ENCODE results near the gene STK35. TPM values are rescaled to one million over a fixed set of nuclear protein-coding genes. Genes with fewer than 3 reads are reported as not detected.

Gene STK35
- total RNA-seq, 1 experiment from 2014 or later: 38.4 TPM

DNA sequence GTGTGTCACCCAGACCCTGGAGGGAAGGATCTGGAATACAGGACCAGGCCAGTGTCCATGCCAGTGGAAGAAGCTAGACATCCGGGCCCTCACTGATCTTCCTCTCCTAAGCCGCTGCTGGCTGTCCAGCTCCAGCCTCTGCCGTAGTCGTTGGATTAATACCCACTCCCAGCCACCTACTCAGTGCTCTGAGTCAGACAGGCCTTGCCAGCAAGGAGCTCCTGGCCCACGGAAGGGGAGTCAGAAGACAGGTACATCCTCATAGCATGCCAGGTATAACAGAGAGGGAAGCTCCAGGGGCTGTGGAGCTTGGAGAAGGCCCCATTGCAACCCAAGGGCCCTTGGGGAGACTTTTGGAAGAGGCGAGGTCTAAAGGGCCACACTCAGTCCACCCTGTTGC, 49.0 kb downstream of the STK35 start:
- TF ChIP-seq EZH2 (IDR thresholded peaks at IDR 0.05; ENCODE audit: low read length, unreplicated experiment): no peak
- no peak for TF ChIP-seq EZH2phosphoT487 (IDR thresholded peaks at IDR 0.05; ENCODE audit: borderline replicate concordance, low read length)
- TF ChIP-seq, protein P1, sequence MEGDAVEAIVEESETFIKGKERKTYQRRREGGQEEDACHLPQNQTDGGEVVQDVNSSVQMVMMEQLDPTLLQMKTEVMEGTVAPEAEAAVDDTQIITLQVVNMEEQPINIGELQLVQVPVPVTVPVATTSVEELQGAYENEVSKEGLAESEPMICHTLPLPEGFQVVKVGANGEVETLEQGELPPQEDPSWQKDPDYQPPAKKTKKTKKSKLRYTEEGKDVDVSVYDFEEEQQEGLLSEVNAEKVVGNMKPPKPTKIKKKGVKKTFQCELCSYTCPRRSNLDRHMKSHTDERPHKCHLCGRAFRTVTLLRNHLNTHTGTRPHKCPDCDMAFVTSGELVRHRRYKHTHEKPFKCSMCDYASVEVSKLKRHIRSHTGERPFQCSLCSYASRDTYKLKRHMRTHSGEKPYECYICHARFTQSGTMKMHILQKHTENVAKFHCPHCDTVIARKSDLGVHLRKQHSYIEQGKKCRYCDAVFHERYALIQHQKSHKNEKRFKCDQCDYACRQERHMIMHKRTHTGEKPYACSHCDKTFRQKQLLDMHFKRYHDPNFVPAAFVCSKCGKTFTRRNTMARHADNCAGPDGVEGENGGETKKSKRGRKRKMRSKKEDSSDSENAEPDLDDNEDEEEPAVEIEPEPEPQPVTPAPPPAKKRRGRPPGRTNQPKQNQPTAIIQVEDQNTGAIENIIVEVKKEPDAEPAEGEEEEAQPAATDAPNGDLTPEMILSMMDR (conservative IDR thresholded peaks at IDR 0.05; ENCODE audit: low read depth, low read length): no peak
- Histone ChIP-seq H3F3A (ENCODE audit: low read length, unreplicated experiment) (no peaks in the 10 kb centered on the region), H3K4me2 (ENCODE audit: low read length) (no peak overlapping the region), H3K27me3 (ENCODE audit: low read length) (no peaks in the 10 kb centered on the region), H3K36me3 (ENCODE audit: low read depth, low read length) (no peaks in the 10 kb centered on the region), H3K79me2 (ENCODE audit: low read length) (no peaks in the 10 kb centered on the region), H3K9me2 (replicated peaks; ENCODE audit: low read length) (no peaks in the 10 kb centered on the region), H3K9ac (ENCODE audit: low read length) (no peak overlapping the region), H3K4me3 (ENCODE audit: low read length) (no peak overlapping the region), H3K9me3 (ENCODE audit: low read length) (no peaks in the 10 kb centered on the region), H2AFZ (ENCODE audit: low read length) (no peak overlapping the region), H3K4me1 (ENCODE audit: insufficient read depth, low read length) (peaks cover 16% of the 10 kb centered on the region), H4K20me1 (ENCODE audit: low read length) (no peaks in the 10 kb centered on the region), H3K27ac (ENCODE audit: low read length) (no peak overlapping the region)
- BruUV-seq (replicated peaks): no TSS peak
- CTCF ChIA-PET: no interaction called here
- POLR2A ChIA-PET (ENCODE audit: unreplicated experiment): no interaction called here
- DNase-seq (no peak), ATAC-seq (no peak)
- intact Hi-C loops (cut with micrococcal nuclease): loop anchor here (5.0 kb wide), 1 partner anchor 43 kb away; no protein-coding TSS in a partner anchor

DNA sequence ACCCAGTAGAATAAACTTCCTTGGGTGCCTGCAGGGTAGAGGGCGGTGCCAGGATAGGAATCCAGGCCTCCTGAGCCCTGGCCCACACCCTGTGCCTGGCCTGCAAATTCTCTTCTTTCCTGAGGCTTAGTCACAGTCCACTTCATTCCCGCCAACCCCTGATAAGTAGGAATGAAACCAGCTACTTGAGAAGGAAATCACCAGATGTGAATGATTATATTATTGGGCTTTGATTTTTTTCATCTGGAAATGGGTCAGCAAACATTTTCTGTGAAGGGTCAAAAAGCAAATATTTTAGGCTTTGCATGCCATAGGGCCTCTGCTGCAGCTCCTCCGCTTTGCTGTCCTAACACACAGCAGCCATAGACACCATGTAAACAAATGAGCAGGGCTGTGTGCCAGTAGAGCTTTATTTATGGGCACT, 50.2 kb downstream of the STK35 start:
- POLR2A ChIA-PET (ENCODE audit: unreplicated experiment): no interaction called here
- H3K9me2 ChIP-seq (replicated peaks; ENCODE audit: low read length): no peaks in the 10 kb centered on the region
- H2AFZ ChIP-seq (ENCODE audit: low read length): no peak overlapping the region
- intact Hi-C loops (cut with micrococcal nuclease): loop anchor here (5.0 kb wide), 1 partner anchor 45 kb away; no protein-coding TSS in a partner anchor
- ATAC-seq: peak; percentile 99
- no peaks in the 10 kb centered on the region for H3K9me3 ChIP-seq (ENCODE audit: low read length)
- no peak overlapping the region for H3K27ac ChIP-seq (ENCODE audit: low read length)
- no peaks in the 10 kb centered on the region for H3K36me3 ChIP-seq (ENCODE audit: low read depth, low read length)
- no peaks in the 10 kb centered on the region for H3K79me2 ChIP-seq (ENCODE audit: low read length)
- H3K4me2 ChIP-seq (ENCODE audit: low read length): 0 out of 2 replicates have a peak overlapping the region, but pooled peaks have one; percentile 4
- BruUV-seq (replicated peaks): no TSS peak
- peaks cover 16% of the 10 kb centered on the region for H3K4me1 ChIP-seq (ENCODE audit: insufficient read depth, low read length)
- peak; percentile 76 for DNase-seq
- no peak overlapping the region for H3K4me3 ChIP-seq (ENCODE audit: low read length)
- CTCF ChIA-PET: interaction anchor here (1.6 kb wide), 1 partner anchor 21 kb away, joined by 4 read pairs; no protein-coding TSS in a partner anchor
- TF ChIP-seq EZH2phosphoT487 (IDR thresholded peaks at IDR 0.05; ENCODE audit: borderline replicate concordance, low read length) (no peak), EZH2 (IDR thresholded peaks at IDR 0.05; ENCODE audit: low read length, unreplicated experiment) (no peak)
- TF ChIP-seq, protein P1 (conservative IDR thresholded peaks at IDR 0.05; ENCODE audit: low read depth, low read length): no peak
- H4K20me1 ChIP-seq (ENCODE audit: low read length): no peaks in the 10 kb centered on the region
- H3K27me3 ChIP-seq (ENCODE audit: low read length): no peaks in the 10 kb centered on the region
- H3K9ac ChIP-seq (ENCODE audit: low read length): no peak overlapping the region
- H3F3A ChIP-seq (ENCODE audit: low read length, unreplicated experiment): no peaks in the 10 kb centered on the region

DNA sequence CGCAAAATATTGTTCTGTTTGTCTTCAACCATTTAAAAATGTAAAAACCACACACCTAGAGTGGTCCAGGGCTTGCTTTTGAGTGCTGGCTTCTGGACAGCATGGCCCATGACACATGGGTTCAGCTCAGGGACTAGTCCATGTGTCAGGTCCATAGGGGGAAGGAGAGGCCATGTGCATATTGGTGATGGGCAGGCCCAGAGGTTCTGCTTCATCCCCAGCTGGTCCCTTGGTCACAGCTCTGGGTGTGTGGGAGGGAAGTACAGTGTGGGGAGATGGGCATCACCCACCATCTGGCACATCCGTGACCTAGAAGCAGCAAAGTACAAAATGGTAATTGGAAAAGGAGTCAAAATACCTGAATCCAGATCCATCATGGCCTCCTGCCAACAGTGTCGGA, 50.7 kb downstream of the STK35 start:
- 0 out of 2 replicates have a peak overlapping the region, but pooled peaks have one; percentile 1 for H3K4me2 ChIP-seq (ENCODE audit: low read length)
- H3K79me2 ChIP-seq (ENCODE audit: low read length): no peaks in the 10 kb centered on the region
- no peaks in the 10 kb centered on the region for H4K20me1 ChIP-seq (ENCODE audit: low read length)
- H3K36me3 ChIP-seq (ENCODE audit: low read depth, low read length): no peaks in the 10 kb centered on the region
- ChIA-PET POLR2A (ENCODE audit: unreplicated experiment) (no interaction called here), CTCF (interaction anchor here (1.6 kb wide), 1 partner anchor 20 kb away, joined by 4 read pairs; no protein-coding TSS in a partner anchor)
- no peaks in the 10 kb centered on the region for H3K27me3 ChIP-seq (ENCODE audit: low read length)
- DNase-seq: no peak
- no peaks in the 10 kb centered on the region for H3F3A ChIP-seq (ENCODE audit: low read length, unreplicated experiment)
- H3K9me3 ChIP-seq (ENCODE audit: low read length): no peaks in the 10 kb centered on the region
- H2AFZ ChIP-seq (ENCODE audit: low read length): no peak overlapping the region
- no peak overlapping the region for H3K4me3 ChIP-seq (ENCODE audit: low read length)
- no peaks in the 10 kb centered on the region for H3K9me2 ChIP-seq (replicated peaks; ENCODE audit: low read length)
- no peak overlapping the region for H3K27ac ChIP-seq (ENCODE audit: low read length)
- intact Hi-C loops (cut with micrococcal nuclease): loop anchor here (5.0 kb wide), 1 partner anchor 45 kb away; no protein-coding TSS in a partner anchor
- no peak overlapping the region for H3K9ac ChIP-seq (ENCODE audit: low read length)
- no peak for TF ChIP-seq EZH2 (IDR thresholded peaks at IDR 0.05; ENCODE audit: low read length, unreplicated experiment)
- TF ChIP-seq, protein P1 (conservative IDR thresholded peaks at IDR 0.05; ENCODE audit: low read depth, low read length): no peak
- TF ChIP-seq EZH2phosphoT487 (IDR thresholded peaks at IDR 0.05; ENCODE audit: borderline replicate concordance, low read length): no peak
- H3K4me1 ChIP-seq (ENCODE audit: insufficient read depth, low read length): peaks cover 16% of the 10 kb centered on the region
- no peak for ATAC-seq
- BruUV-seq (replicated peaks): no TSS peak
